HG03575 (cell line): ENCODE measurements around the gene NOS2.
"Not testable (repeated sequence)": the region's sequence is repeated elsewhere in the genome, so short reads cannot be mapped to it uniquely, and the experiment has no call there.

Source experiments
- ATAC-seq: cut with Tn5 transposase; IDR thresholded peaks from one replicate; pipeline ENCODE4 v1.9.1; 2021; ENCODE audit not compliant: unreplicated experiment, insufficient number of reproducible peaks, low FRiP score; ENCODE audit errors: extremely low read depth

Gene NOS2

DNA sequence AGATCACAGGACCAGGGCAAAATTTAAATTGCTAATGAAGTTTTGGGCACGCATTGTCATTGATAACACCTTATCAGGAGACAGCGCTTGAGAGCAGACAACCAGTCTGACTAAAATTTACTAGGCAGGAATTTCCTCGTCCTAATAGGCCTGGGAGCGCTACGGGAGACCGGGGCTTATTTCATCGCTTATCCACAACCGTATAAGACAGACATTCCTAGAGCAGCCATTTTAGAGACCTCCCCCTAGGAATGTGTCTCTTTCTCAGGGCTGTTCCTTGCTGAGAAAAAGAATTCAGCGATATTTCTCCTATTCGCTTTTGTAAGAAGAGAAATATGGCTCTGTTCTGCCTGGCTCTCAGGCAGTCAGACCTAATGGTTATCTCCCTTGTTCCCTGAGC lies 21.8 kb upstream of the NOS2 start:
- not testable (repeated sequence) for ATAC-seq

DNA sequence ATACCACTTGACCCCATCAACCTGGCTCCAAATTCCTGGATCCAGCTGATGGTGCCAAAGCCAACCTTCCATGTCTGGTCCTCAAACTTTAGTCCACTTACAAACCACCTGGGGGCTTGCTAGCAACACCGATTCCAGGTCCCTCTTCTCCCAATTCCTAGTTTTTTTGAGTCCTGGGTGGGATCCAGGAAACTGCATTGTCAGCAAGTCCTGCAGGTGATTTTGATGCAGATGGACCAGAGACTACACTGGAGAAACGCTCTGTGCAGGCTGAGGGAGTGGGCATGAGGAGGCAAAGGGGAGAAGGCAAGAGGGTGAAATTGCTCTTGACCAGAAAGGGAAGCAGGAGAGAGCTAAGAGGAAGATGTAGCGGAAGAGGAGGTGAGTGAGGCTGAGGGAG lies 21.0 kb upstream of the NOS2 start:
- no peak for ATAC-seq

DNA sequence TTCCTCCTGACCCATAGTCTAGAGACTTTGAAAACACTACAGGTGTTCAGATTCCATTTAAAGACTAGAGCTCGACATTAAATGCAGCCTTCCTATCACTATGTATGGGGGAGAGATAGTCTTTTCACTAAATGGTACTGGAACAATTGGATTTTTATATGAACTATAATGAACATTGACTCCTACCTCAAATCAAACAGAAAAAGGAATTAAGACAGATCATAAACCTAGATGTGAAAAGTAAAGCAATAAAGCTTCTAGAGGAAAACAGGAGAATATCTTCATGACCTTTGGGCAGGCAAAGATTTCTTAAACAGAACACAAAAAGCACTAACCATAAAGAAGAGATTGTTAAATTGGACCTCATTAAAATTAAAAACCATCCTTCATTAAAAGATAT lies 18.8 kb upstream of the NOS2 start:
- no peak for ATAC-seq

DNA sequence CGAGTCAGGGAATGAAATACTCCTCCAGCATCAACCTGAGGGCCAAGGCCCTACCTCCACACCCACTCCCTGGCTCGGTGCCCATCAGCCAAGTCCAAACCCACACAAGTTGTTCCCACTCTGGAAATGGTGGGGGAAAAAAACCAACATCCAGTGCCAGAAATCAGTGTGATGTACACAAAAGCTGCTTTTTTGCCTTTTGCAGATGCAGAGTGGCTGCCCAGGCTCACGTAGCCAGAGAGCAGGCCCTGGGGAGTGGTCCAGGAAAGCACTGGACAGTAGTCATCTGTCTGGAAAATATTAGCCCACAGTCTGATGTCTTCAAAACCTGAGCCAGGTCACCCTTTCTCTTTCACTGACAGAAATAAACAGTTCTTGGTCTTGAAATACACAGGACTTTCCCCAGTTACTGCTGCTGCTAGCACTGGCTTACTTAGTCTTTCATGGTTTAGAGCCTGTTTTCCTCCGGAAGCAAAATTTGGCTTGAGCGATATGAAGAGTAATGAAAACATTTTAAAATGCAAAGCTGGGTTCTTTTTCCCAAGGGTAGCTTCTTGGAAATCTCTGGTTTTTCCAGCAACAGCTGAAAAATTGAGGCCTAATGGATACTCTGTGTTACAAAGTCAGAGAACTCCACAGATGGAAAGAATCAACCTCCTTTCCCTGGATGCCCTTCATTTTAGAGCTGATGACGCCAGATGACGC lies 18.2 kb upstream of the NOS2 start:
- ATAC-seq: no peak

DNA sequence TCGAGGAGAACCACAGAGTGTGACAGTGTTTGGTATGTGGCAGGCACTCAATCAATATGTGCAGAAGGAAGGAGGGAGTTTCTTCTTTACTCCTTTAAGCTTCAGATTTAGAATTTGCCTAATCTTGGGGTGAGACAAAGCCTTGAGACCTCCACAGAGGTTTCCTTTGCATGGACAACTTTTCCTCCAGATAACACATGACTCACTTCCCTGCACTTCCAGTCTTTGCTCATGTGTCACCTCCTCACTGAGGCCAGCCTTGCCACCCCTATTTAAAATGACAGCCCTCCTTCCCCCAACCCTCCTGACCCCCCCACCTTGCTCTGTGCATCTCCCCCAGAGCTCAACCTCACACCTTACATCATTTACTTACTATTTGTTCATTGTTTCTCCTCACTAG lies 17.4 kb upstream of the NOS2 start:
- no peak for ATAC-seq

DNA sequence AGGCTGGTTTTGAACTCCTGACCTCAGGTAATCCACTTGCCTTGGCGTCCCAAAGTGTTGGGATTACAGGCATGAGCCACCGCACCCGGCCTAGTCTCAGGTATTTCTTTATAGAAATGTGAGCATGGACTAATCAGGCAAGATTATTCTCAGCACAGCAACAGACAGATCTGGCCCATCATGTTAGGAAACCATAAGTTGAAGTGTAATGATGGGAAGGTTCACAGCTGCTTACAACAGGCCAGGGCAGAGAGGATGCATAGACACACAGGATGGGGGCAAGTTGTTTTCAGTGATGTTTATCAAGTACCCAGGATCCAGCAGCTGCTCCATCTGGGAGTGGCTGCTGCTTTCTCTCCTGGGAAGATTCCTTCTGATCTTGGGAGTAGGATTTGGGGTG lies 16.6 kb upstream of the NOS2 start:
- no peak for ATAC-seq

DNA sequence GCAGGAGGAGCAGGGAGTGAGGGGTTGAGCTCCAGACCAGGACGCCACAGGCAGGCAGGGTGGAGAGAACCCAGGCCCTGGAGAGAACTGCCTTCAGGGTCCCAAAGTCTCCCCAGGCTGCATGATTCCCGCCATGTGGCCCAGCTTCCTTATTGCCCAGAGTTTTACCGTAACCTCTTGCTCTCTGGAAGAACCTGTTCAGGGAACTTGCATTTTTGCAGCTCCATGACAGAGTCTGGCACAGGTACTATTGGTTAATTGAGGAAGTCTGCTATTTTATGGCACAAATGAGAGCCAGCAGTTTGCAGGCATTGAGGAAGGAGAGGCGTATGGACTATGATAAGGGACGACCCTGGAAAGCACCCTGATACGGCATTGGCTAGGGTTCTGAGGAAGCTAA lies 11.6 kb upstream of the NOS2 start:
- no peak for ATAC-seq

DNA sequence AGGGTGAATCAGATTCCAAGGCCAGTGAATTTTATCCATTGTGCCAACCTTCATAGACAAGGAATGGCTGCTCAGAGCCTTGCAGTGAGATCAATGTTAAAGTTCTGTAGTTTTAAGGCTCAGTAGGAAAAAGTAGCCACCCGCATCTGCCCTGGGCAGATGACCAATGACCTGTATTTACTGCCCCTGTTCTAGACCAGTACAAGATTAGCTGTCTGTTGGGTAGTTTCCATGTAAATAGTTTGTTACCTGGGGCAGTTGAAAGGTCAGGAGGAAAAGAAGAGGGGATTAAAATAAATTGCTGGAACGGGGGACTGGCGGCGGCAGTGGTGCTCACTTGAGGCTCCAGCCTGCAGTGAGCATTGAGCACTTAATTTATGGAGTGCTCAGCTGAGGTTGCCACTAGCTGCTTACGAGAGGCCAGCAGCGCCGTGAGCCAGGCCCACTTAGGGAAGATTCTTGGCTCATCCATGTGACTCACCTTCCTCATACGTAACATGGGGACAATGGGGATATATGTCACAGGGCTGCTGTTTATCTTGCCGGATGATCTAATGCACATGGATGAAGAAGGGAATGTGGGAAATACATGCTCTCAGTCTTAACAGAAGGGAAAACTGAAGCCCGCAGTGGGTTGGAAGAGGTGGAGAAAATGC lies 10.7 kb upstream of the NOS2 start:
- no peak for ATAC-seq

DNA sequence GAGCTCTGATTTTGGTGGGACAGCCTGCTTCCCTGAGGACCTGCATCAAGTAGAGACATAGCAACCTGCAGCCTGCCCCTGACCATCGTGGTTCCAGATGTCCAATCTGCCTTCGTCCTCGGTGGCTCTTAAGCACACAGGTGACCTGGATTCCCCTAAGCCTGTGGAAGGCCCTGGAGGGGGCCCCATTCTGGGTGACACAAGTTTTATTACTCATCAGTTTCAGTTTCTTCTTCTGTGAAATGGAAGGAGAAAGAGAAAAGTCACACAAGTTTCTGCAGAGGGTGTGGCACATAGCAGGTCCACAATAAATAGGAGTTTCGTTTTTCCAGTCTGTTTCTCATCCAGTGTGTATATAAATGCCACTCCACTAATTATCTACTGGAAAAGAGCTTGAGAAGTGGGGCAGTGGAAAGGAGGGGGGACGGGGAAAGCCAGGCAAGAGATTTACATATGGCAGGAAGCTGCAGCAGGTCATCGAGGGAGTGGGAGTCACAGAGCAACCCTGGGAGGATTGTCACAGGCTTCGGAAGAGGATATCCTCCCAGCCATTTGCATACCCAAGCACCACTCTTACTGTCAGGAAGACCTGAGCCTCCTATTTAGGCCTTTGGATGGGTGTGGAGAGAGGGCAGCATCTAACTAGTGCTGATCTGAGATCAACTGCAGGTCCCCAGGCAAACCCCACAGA lies 10.0 kb upstream of the NOS2 start:
- no peak for ATAC-seq

DNA sequence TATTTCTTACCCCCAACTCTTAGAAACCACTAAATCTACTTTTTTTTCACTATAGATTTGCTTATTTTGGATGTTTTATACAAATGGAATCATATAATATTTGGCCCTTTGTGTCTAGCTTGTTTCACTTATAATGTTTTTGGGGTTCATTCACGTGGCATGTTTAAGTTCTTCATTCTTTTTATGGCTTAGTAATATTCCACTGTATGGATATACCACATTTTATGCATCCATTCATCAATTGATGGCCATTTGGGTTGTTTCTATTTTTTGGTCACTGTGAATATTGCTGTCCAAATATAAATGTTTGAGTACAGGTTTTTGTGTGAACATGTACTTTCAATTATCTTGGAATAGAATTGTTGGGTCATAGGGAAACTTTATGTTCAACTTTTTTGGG lies 9.2 kb upstream of the NOS2 start:
- ATAC-seq: no peak

DNA sequence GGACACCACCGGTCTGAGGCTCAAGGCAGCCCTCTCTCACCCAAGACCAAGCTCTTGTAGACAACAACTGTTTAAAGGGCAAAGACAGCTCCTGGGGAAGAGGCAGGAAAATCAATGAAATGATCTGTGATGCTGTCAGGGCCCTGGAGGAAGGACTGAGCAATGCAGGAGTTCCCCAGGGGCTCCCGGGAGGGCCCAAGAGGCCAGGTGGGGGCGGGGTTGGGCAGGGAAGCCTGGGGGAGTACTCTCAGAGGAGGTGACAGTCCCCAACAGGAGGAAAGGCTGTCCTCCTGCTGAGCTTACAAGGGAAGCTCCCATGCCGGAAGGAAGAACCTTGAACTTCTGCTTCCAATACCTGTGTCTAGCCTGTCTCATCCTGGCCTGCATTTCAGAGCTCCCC lies 8.3 kb upstream of the NOS2 start:
- ATAC-seq: no peak

DNA sequence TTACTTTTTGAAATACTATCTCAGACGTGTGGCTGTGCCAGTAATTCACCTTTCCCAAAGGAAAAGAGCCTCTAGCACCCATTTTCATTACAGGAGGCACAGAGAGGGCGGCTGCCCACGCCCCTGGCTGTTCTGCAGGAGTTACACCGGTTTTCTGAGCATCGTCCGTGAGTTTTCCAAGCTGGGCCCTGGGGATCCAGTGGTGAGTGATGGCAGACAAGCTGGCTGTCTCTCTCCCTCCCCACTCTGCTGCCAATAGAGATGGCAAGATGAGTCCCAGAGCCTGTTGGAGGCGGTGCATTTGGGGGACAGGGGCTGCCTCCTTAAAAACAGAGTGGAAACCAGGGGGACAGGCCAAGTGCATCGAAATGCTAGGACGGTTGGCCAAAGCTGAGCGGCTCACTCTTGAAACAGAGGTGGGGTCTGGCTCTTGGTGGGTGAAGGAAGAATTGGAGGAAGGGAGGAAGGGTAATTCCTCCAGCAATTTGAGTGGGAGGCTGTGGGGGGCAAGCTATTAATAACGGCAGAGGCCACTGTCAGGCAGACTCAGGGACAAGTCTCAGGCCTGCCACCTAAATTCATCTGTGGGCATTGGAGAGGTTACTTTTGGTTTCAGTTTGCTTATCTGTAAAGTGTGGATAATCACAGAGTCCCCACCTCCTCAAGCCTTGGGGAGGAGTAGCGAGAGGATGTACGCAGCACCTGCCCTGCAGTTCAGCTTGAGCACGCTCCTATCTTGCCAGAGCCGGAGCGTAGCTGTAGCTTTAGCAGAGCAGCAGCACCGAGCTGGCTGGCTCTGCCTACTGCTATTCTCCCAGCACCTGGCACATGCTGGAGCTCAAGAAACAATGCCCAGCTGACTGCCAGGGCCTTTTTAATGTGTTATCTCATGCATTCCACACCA lies 7.5 kb upstream of the NOS2 start:
- ATAC-seq: no peak

DNA sequence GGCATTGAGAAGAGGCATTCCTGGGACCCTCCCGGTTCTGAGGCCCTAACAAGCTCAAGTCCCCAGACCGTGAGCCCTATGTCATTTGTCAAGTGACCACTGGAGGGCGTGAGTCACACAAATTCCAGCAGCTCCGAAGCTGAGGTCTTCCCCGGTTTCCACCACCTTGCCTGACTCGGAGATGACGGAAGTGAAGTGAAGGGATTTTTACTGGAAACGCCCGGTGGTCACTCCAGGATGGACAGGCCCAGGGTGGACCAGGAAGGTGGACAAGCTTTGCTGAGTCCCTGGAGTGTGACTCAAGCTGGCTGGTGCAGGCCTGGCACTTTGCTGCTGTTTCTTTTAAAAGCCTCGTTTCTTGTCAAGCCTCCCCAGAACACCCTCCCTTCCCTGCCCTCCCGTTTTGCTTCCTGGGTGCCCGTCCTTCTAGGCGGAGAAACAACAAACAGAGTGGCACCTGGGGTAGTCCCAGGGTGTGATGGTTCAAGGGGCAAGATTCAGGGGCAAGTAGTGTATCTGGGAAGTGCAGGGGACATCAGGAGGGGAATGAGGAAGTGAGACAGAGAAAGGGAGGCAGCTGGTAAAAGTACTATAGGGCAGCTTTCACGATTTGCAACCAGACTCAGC lies 5.3 kb upstream of the NOS2 start:
- no peak for ATAC-seq

DNA sequence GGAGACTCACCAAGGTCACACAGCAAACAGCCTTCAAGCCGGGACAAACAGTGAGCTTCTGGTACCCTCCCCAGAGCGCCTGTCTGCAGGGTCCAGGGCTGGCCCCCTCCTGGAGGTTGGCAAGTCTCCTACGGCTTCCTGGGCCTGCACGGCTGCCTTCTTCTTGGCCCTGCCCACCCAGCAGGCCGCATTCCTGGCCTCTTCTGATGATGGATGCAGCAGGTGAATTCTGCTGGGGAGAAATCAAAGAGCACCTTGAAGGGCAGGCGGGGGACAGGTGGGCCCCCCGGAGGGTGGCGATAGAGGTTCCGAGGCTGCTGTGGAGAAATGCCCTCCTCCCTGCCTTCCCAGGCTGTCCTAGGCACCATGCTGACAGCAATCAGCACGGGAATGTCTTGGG lies 3.8 kb upstream of the NOS2 start:
- ATAC-seq: no peak

DNA sequence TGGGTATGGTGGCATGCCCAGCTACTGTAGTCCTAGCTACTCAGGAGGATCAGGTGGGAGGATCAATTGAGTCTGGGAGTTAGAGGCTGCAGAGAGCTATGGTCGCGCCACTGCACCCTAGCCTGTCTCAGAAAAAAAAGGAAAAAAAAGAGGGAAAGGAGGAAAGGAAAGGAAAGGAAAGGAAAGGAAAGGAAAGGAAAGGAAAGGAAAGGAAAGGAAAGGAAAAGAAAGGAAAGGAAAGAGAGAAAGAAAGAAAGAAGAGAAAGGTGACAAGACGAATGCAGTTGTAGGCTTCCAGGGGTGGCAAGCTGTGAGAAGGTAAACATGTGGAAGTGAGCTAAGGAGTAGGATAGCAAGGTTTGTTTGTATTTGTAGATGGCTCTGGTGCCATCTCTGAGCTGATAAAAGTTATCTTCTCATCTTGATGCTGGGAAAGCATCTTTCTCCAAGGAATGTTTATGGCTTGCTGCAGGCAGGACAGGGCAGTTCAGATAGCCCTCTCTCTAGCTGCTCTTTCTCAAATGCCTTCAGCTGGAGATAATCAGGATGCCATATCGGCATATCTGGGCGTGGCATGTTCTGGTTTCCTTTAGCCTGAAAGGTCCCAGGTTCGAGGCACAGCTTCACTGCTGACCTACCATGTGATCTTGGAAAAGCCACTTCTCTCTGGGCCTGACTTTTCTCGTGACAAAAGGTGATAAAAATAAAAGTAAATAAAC lies 2.8 kb upstream of the NOS2 start:
- ATAC-seq: no peak

DNA sequence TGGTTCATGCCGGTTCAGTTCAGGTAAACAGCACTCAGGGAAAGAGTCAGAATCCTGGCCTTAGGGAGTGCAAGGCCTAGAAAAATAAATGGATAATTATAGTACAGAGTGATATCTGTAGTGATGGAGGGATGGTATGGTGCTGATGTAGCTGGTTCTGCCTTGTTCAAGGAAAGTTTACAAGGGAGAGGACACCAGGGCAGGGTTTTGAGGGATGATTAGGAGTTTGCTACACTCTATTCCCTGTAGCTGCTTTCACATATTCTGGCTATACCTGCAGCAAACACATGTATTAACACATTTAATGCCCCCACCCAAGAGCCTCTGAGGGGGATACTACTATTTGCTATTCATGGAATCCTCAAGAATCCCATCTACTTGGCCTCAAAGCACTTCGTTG lies 1.7 kb upstream of the NOS2 start:
- no peak for ATAC-seq

DNA sequence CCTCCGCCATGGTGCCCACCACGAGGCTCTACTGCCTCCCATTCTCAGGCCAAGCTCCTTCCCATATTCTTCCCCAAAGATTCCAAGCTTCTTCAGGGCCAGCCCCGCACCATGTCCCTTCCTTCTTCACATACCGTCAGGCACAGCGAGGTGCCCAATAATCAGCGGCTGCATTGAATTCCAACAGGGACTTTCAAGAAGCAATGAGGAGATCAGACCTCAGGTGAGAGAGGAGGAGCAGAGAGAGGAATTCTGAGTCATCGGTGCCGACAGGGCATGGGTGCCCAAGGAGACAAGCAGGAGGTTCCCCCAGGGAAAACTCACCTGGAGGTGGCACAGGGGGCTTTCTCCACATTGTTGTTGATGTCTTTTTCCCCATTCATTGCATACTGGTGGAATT lies 2.0 kb downstream of the NOS2 start:
- ATAC-seq: no peak

DNA sequence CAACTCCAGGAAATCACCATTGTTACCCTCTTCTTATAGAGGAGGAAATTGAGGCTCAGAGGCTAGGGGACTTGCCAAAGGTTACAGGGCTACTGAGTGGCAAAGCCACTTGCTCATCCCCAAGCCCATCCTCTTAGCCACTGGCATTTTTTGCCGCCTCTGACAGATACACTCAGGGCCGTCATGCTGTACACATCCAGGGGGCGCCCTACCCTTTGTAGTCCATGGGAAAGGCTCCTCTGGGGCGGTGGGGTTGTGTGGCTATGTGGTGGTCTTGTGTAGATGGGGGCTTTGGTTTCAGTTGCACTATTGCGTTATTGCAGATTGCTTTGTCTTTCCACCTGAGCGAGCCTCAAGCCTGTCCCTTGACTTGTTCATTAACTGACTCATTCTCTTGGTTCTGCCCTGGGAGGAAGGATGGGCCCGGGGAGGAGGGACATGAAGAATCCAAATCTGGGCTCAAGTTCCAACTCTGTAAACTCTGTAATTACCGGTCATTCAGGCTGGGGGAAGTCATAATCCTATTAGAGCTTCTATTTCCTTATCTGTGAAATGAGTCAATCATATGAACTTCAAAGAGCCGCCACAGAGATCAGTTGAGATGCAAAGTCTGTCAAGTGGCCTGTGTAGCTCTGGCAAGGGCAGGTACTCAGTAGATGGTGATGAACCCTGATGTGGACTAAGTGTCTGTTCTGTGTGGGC lies 2.8 kb downstream of the NOS2 start:
- no peak for ATAC-seq
